Activated CD8-positive, alpha-beta memory T cell treated with anti-CD3 and anti-CD28 coated beads for 24 hours (primary cell): ENCODE results near the gene DOCK8.

Experiments
- DNase-seq: peaks from one replicate; pipeline ENCODE4 v3.0.0-alpha.2; 2020

Gene DOCK8

GRCh38 chr9:511861-512260 lies 297.2 kb downstream of the DOCK8 start:
- no peak for DNase-seq

- no peak for DNase-seq
Measured at GRCh38 chr9:512555-513272, 298.0 kb downstream of the DOCK8 start.
